HepG2 (cell line): ENCODE measurements around the gene ZNF28. TPM values are rescaled to one million over a fixed set of nuclear protein-coding genes. Genes with fewer than 3 reads are reported as not detected.
"Not testable (repeated sequence)": the region's sequence is repeated elsewhere in the genome, so short reads cannot be mapped to it uniquely, and the experiment has no call there.

Experiments
- ARID4A ChIP-seq: sonication (generic); formaldehyde crosslinking; IDR thresholded peaks from 2 replicates; pipeline ENCODE4 v1.5.0; 2020; ENCODE audit warnings: mild to moderate bottlenecking, missing genetic modification reagents, borderline replicate concordance
- ELF1 ChIP-seq: sonication (generic); formaldehyde crosslinking; IDR thresholded peaks from 2 replicates; pipeline ENCODE4 v1.4.0; 2020; ENCODE audit warnings: missing genetic modification reagents
- ELF4 ChIP-seq: sonication (generic); formaldehyde crosslinking; IDR thresholded peaks from 2 replicates; pipeline ENCODE4 v1.5.0; 2020; ENCODE audit warnings: missing genetic modification reagents, mild to moderate bottlenecking, moderate library complexity, borderline replicate concordance
- HNF4A ChIP-seq: sonication (generic); formaldehyde crosslinking; IDR thresholded peaks from 2 replicates; pipeline ENCODE4 v1.4.0; 2020; ENCODE audit warnings: missing genetic modification reagents
- NFKB2 ChIP-seq: sonication (generic); formaldehyde crosslinking; IDR thresholded peaks from 2 replicates; pipeline ENCODE4 v1.4.0; 2020; ENCODE audit warnings: missing genetic modification reagents, borderline replicate concordance
- NONO ChIP-seq, 2 experiments: fragments of 450-650 bp in 1 of 2; sonication (generic) in 1 of 2; formaldehyde crosslinking in 1 of 2; IDR thresholded peaks in 1 of 2; conservative IDR thresholded peaks in 1 of 2; 2 replicates each; pipeline versions ENCODE4 v1.6.1 to v1.8.0; 2017 to 2022; ENCODE audit warnings: mild to moderate bottlenecking in 1 of 2, missing genetic modification reagents in 1 of 2, moderate library complexity in 1 of 2
- SAP130 ChIP-seq: IDR thresholded peaks from 2 replicates; pipeline ENCODE4 v1.6.1; 2016; ENCODE audit warnings: low read depth
- TAF1 ChIP-seq: sonication (generic); formaldehyde crosslinking; IDR thresholded peaks from 2 replicates; pipeline ENCODE4 v1.4.0; 2020; ENCODE audit warnings: missing genetic modification reagents
- ZBED4 ChIP-seq: sonication (generic); formaldehyde crosslinking; IDR thresholded peaks from 2 replicates; pipeline ENCODE4 v1.4.0; 2020; ENCODE audit warnings: missing genetic modification reagents, borderline replicate concordance
- ZEB1 ChIP-seq: IDR thresholded peaks from 2 replicates; pipeline ENCODE4 v1.6.1; 2012; ENCODE audit warnings: mild to moderate bottlenecking, low read depth, inconsistent platforms; ENCODE audit not compliant: insufficient replicate concordance
- ZFP90 ChIP-seq: sonication (generic); formaldehyde crosslinking; IDR thresholded peaks from 2 replicates; pipeline ENCODE4 v1.8.0; 2022; ENCODE audit warnings: missing genetic modification reagents, mild to moderate bottlenecking, inconsistent platforms, borderline replicate concordance
- ZNF263 ChIP-seq: sonication (generic); formaldehyde crosslinking; IDR thresholded peaks from 2 replicates; pipeline ENCODE4 v1.4.0; 2020; ENCODE audit warnings: missing genetic modification reagents
- ZNF274 ChIP-seq: sonication (generic); formaldehyde crosslinking; IDR thresholded peaks from 2 replicates; pipeline ENCODE4 v1.5.1; 2020; ENCODE audit warnings: mild to moderate bottlenecking, missing genetic modification reagents
- polyA plus RNA-seq, 8 experiments: library from polyadenylated mRNA; depleted of rRNA in 3 of 8; stranded (reverse) in 7 of 8; unstranded in 1 of 8; fragments of >200 nt; fragmentation: Illumina TruSeq in 4 of 8; extraction: Trizol in 4 of 8; gene quantifications; 2 replicates each; pipeline versions ENCODE4 v1.2.1 to v1.2.3, GENCODE V29; 2011 to 2016; ENCODE audit warnings: low read depth in 4 of 8, missing spikeins in 1 of 8, mixed read lengths in 1 of 8; ENCODE audit not compliant: insufficient read depth in 1 of 8
- total RNA-seq, 5 experiments: library from RNA; depleted of rRNA; stranded (reverse); fragments of >200 nt; fragmentation: Illumina TruSeq; extraction: Trizol; gene quantifications; 2 replicates each; pipeline ENCODE4 v1.2.3, GENCODE V29; 2016; ENCODE audit warnings: low read depth in 1 of 5
- TF ChIP-seq, protein P1 (sequence below): sonication (generic); formaldehyde crosslinking; IDR thresholded peaks from 2 replicates; pipeline ENCODE4; 2020; ENCODE audit warnings: missing genetic modification reagents, mild to moderate bottlenecking, borderline replicate concordance

The ZNF28 gene
- total and polyA plus RNA-seq, 2 of the 13 experiments (the other 11 are each of a cell fraction or from before 2014, with no cell fraction given) = 5.0 to 16.0 TPM

DNA sequence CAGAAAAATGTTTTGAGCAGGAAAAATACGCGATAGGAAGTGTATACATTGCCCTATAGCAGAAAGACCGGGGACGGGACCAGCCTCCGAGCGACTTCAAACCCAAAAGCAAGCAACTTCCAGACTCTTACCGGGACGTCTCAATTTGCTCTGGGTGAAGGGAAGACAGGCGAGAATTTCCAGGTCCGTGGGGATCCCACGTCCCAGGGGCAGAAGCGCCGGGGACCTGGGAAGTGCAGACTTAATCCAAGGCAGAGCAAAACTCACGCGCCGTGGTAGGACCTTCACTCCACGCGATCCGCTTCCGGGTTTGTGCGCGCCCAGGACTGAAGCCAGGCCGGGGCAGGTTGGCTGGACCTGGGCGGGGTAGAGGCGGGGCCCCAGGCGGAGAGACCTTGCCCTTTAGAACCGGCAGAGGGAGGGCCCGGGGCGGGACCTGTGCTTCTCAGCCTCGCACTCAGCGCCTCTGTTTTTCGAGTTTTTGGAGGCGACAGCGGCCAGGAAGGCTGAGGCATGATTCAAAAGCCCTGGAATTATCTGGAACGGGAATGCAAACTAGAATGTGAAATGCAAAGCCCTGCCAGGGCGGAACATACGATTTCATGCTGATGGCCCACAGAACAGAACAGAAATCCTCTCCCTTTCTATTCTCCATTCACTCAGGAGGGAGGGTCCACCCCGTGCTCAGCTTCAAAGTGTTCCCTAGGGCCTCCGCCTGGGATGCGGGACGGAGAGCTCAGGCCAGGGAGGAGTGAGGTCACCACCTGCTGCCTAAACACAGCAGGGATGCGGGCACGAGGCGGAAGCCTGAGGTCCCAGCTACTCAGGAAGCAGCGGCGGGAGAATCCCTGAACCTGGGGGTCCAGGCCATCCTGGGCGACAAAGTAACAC lies 34.7 kb downstream of the ZNF28 start, which contains the start of gene ZNF600 (continued):
- TF ChIP-seq ARID4A (CRISPR knock-in tag) (peak; percentile 90), ZNF263 (CRISPR knock-in tag) (peak; percentile 88), NONO (CRISPR knock-in tag; conservative IDR thresholded peaks at IDR 0.05) (0 out of 2 replicates have a peak, but pooled peaks have one; percentile 10), ZFP90 (0 out of 2 replicates have a peak, but pooled peaks have one; percentile 29), SAP130 (peak; percentile 94), ZBED4 (CRISPR knock-in tag) (peak; percentile 68), TAF1 (peak; percentile 53; the same call in 1 of the 2 replicates), HNF4A (CRISPR knock-in tag) (peak; percentile 81), ZEB1 (peak; percentile 35), NFKB2 (peak; percentile 72; the same call in 1 of the 2 replicates), ZNF274 (peak; percentile 44; the same call in 1 of the 2 replicates), ELF1 (peak; percentile 96), ELF4 (CRISPR knock-in tag) (peak; percentile 87; the same call in 1 of the 2 replicates)
- TF ChIP-seq NONO (IDR thresholded peaks at IDR 0.05) = not testable (repeated sequence)
- TF ChIP-seq, protein P1, sequence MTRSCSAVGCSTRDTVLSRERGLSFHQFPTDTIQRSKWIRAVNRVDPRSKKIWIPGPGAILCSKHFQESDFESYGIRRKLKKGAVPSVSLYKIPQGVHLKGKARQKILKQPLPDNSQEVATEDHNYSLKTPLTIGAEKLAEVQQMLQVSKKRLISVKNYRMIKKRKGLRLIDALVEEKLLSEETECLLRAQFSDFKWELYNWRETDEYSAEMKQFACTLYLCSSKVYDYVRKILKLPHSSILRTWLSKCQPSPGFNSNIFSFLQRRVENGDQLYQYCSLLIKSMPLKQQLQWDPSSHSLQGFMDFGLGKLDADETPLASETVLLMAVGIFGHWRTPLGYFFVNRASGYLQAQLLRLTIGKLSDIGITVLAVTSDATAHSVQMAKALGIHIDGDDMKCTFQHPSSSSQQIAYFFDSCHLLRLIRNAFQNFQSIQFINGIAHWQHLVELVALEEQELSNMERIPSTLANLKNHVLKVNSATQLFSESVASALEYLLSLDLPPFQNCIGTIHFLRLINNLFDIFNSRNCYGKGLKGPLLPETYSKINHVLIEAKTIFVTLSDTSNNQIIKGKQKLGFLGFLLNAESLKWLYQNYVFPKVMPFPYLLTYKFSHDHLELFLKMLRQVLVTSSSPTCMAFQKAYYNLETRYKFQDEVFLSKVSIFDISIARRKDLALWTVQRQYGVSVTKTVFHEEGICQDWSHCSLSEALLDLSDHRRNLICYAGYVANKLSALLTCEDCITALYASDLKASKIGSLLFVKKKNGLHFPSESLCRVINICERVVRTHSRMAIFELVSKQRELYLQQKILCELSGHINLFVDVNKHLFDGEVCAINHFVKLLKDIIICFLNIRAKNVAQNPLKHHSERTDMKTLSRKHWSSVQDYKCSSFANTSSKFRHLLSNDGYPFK (CRISPR knock-in tag) = peak; percentile 49; the same call in 1 of the 2 replicates
